SK-N-SH treated with all-trans-retinoic acid at 6 μM for 48 hours (cell line): ENCODE data around the gene CDC42BPB.

Source experiments
- ATAC-seq: fragments of 200-7000 bp; cut with Tn5 transposase; 3 replicates; pipeline ENCODE4 v1.9.1; 2020; ENCODE audit warnings: mild to moderate bottlenecking, moderate library complexity
- ARNTL ChIP-seq: fragments of 450-650 bp; formaldehyde crosslinking; IDR thresholded peaks from 2 replicates; pipeline ENCODE4 v1.5.0; 2020; ENCODE audit warnings: low read depth, mild to moderate bottlenecking, moderate library complexity, borderline replicate concordance
- BACH2 ChIP-seq: fragments of 250-450 bp; sonication (Bioruptor Pico); IDR thresholded peaks from 2 replicates; pipeline ENCODE4 v1.9.0; 2021; ENCODE audit warnings: mild to moderate bottlenecking, borderline replicate concordance
- CSDC2 ChIP-seq: fragments of 250-450 bp; sonication (Bioruptor Pico); IDR thresholded peaks from 2 replicates; pipeline ENCODE4 v1.5.0; 2020; ENCODE audit warnings: mild to moderate bottlenecking, moderate library complexity
- ESRRG ChIP-seq: fragments of 250-450 bp; sonication (Bioruptor Pico); IDR thresholded peaks from 2 replicates; pipeline ENCODE4 v1.6.1; 2021; ENCODE audit warnings: mild to moderate bottlenecking
- GLIS3 ChIP-seq: fragments of 250-450 bp; sonication (Bioruptor Pico); IDR thresholded peaks from 2 replicates; pipeline ENCODE4 v1.5.0; 2020; ENCODE audit warnings: mild to moderate bottlenecking, moderate library complexity
- ISL1 ChIP-seq: fragments of 250-450 bp; sonication (Bioruptor Pico); IDR thresholded peaks from 2 replicates; pipeline ENCODE4 v2.1.2; 2022; ENCODE audit warnings: mild to moderate bottlenecking, moderate library complexity
- OSR1 ChIP-seq: fragments of 250-450 bp; sonication (Bioruptor Pico); IDR thresholded peaks from 2 replicates; pipeline ENCODE4 v1.8.0; 2022; ENCODE audit warnings: moderate library complexity, mild to moderate bottlenecking, inconsistent platforms
- RARB ChIP-seq: fragments of 250-450 bp; sonication (Bioruptor Pico); IDR thresholded peaks from 2 replicates; pipeline ENCODE4 v1.8.0; 2021; ENCODE audit warnings: mild to moderate bottlenecking, moderate library complexity
- SNAI2 ChIP-seq: fragments of 250-450 bp; sonication (Bioruptor Pico); IDR thresholded peaks from 2 replicates; pipeline ENCODE4 v1.5.0; 2020; ENCODE audit warnings: mild to moderate bottlenecking, moderate library complexity
- TCF4 ChIP-seq: fragments of 250-450 bp; sonication (Bioruptor Pico); IDR thresholded peaks from 2 replicates; pipeline ENCODE4 v1.8.0; 2021; ENCODE audit warnings: mild to moderate bottlenecking, moderate library complexity, borderline replicate concordance
- TOX ChIP-seq: fragments of 250-450 bp; sonication (Bioruptor Pico); IDR thresholded peaks from 2 replicates; pipeline ENCODE4 v1.8.0; 2021; ENCODE audit warnings: mild to moderate bottlenecking, moderate library complexity, borderline replicate concordance
- ZFP3 ChIP-seq: fragments of 250-450 bp; sonication (Bioruptor Pico); IDR thresholded peaks from 2 replicates; pipeline ENCODE4 v1.5.0; 2020; ENCODE audit warnings: mild to moderate bottlenecking, moderate library complexity
- ZFP30 ChIP-seq: fragments of 450-650 bp; formaldehyde crosslinking; IDR thresholded peaks from 2 replicates; pipeline ENCODE4 v1.5.0; 2022; ENCODE audit warnings: mild to moderate bottlenecking, moderate library complexity
- ZNF565 ChIP-seq: fragments of 450-650 bp; formaldehyde crosslinking; conservative IDR thresholded peaks from 2 replicates; pipeline ENCODE4 v1.5.0; 2020; ENCODE audit warnings: low read depth, mild to moderate bottlenecking, moderate library complexity
- ZNF70 ChIP-seq: fragments of 450-650 bp; formaldehyde crosslinking; IDR thresholded peaks from 2 replicates; pipeline ENCODE4 v1.5.0; 2020; ENCODE audit warnings: mild to moderate bottlenecking, moderate library complexity
- ZNF8 ChIP-seq: fragments of 450-650 bp; formaldehyde crosslinking; IDR thresholded peaks from 2 replicates; pipeline ENCODE4 v1.5.0; 2020; ENCODE audit warnings: mild to moderate bottlenecking, moderate library complexity
- TF ChIP-seq, protein P1 (sequence below): fragments of 250-450 bp; sonication (Bioruptor Pico); IDR thresholded peaks from 2 replicates; pipeline ENCODE4 v1.5.1; 2021; ENCODE audit warnings: mild to moderate bottlenecking, moderate library complexity
- TF ChIP-seq, protein P2 (sequence below): fragments of 250-450 bp; sonication (Bioruptor Pico); IDR thresholded peaks from 2 replicates; pipeline ENCODE4 v1.5.0; 2020; ENCODE audit warnings: mild to moderate bottlenecking, moderate library complexity
- TF ChIP-seq, protein P3 (sequence below): fragments of 250-450 bp; sonication (Bioruptor Pico); IDR thresholded peaks from 2 replicates; pipeline ENCODE4 v1.8.0; 2020; ENCODE audit warnings: mild to moderate bottlenecking, moderate library complexity, borderline replicate concordance
- TF ChIP-seq, protein P4 (sequence below): fragments of 250-450 bp; sonication (Bioruptor Pico); IDR thresholded peaks from 2 replicates; pipeline ENCODE4 v1.8.0; 2021; ENCODE audit warnings: low read depth, mild to moderate bottlenecking, moderate library complexity, borderline replicate concordance

CDC42BPB gene

DNA sequence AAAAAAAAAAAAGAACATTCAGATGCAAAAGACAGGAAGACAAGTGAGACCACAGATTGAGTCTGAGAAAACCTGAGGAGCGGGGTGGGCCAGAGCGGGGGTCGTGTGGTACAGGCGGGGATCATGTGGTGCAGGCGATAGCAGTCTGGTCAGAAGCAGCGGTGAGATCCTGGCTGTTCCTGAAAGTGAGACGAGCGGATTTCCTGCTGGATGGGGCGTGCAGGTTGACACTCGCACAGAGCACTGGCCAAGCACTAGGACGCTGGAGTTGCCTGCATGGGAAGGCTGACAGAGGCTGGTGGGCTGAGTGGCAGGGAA, 35.7 kb downstream of the CDC42BPB start:
- no peak for ATAC-seq
- TF ChIP-seq ZFP30 (CRISPR knock-in tag), result no peak
- TF ChIP-seq OSR1 (CRISPR knock-in tag), result no peak
- no peak for TF ChIP-seq BACH2 (CRISPR knock-in tag)
- TF ChIP-seq TOX (CRISPR knock-in tag), result no peak
- no peak for TF ChIP-seq CSDC2 (CRISPR knock-in tag)
- TF ChIP-seq, protein P1, sequence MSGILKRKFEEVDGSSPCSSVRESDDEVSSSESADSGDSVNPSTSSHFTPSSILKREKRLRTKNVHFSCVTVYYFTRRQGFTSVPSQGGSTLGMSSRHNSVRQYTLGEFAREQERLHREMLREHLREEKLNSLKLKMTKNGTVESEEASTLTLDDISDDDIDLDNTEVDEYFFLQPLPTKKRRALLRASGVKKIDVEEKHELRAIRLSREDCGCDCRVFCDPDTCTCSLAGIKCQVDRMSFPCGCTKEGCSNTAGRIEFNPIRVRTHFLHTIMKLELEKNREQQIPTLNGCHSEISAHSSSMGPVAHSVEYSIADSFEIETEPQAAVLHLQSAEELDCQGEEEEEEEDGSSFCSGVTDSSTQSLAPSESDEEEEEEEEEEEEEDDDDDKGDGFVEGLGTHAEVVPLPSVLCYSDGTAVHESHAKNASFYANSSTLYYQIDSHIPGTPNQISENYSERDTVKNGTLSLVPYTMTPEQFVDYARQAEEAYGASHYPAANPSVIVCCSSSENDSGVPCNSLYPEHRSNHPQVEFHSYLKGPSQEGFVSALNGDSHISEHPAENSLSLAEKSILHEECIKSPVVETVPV (CRISPR knock-in tag), result no peak
- TF ChIP-seq GLIS3 (CRISPR knock-in tag), result no peak
- no peak for TF ChIP-seq ARNTL
- TF ChIP-seq ISL1 (CRISPR knock-in tag), result no peak
- TF ChIP-seq ZNF565 (CRISPR knock-in tag), result no peak
- TF ChIP-seq, protein P2, sequence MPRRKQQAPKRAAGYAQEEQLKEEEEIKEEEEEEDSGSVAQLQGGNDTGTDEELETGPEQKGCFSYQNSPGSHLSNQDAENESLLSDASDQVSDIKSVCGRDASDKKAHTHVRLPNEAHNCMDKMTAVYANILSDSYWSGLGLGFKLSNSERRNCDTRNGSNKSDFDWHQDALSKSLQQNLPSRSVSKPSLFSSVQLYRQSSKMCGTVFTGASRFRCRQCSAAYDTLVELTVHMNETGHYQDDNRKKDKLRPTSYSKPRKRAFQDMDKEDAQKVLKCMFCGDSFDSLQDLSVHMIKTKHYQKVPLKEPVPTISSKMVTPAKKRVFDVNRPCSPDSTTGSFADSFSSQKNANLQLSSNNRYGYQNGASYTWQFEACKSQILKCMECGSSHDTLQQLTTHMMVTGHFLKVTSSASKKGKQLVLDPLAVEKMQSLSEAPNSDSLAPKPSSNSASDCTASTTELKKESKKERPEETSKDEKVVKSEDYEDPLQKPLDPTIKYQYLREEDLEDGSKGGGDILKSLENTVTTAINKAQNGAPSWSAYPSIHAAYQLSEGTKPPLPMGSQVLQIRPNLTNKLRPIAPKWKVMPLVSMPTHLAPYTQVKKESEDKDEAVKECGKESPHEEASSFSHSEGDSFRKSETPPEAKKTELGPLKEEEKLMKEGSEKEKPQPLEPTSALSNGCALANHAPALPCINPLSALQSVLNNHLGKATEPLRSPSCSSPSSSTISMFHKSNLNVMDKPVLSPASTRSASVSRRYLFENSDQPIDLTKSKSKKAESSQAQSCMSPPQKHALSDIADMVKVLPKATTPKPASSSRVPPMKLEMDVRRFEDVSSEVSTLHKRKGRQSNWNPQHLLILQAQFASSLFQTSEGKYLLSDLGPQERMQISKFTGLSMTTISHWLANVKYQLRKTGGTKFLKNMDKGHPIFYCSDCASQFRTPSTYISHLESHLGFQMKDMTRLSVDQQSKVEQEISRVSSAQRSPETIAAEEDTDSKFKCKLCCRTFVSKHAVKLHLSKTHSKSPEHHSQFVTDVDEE (CRISPR knock-in tag), result no peak
- no peak for TF ChIP-seq TCF4
- no peak for TF ChIP-seq RARB
- TF ChIP-seq, protein P3, sequence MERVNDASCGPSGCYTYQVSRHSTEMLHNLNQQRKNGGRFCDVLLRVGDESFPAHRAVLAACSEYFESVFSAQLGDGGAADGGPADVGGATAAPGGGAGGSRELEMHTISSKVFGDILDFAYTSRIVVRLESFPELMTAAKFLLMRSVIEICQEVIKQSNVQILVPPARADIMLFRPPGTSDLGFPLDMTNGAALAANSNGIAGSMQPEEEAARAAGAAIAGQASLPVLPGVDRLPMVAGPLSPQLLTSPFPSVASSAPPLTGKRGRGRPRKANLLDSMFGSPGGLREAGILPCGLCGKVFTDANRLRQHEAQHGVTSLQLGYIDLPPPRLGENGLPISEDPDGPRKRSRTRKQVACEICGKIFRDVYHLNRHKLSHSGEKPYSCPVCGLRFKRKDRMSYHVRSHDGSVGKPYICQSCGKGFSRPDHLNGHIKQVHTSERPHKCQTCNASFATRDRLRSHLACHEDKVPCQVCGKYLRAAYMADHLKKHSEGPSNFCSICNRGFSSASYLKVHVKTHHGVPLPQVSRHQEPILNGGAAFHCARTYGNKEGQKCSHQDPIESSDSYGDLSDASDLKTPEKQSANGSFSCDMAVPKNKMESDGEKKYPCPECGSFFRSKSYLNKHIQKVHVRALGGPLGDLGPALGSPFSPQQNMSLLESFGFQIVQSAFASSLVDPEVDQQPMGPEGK (CRISPR knock-in tag), result no peak
- no peak for TF ChIP-seq ESRRG (CRISPR knock-in tag)
- no peak for TF ChIP-seq ZNF8 (CRISPR knock-in tag)
- TF ChIP-seq, protein P4, sequence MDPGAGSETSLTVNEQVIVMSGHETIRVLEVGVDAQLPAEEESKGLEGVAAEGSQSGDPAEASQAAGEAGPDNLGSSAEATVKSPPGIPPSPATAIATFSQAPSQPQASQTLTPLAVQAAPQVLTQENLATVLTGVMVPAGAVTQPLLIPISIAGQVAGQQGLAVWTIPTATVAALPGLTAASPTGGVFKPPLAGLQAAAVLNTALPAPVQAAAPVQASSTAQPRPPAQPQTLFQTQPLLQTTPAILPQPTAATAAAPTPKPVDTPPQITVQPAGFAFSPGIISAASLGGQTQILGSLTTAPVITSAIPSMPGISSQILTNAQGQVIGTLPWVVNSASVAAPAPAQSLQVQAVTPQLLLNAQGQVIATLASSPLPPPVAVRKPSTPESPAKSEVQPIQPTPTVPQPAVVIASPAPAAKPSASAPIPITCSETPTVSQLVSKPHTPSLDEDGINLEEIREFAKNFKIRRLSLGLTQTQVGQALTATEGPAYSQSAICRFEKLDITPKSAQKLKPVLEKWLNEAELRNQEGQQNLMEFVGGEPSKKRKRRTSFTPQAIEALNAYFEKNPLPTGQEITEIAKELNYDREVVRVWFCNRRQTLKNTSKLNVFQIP (CRISPR knock-in tag), result no peak
- no peak for TF ChIP-seq SNAI2
- no peak for TF ChIP-seq ZFP3 (CRISPR knock-in tag)
- no peak for TF ChIP-seq ZNF70 (CRISPR knock-in tag)

DNA sequence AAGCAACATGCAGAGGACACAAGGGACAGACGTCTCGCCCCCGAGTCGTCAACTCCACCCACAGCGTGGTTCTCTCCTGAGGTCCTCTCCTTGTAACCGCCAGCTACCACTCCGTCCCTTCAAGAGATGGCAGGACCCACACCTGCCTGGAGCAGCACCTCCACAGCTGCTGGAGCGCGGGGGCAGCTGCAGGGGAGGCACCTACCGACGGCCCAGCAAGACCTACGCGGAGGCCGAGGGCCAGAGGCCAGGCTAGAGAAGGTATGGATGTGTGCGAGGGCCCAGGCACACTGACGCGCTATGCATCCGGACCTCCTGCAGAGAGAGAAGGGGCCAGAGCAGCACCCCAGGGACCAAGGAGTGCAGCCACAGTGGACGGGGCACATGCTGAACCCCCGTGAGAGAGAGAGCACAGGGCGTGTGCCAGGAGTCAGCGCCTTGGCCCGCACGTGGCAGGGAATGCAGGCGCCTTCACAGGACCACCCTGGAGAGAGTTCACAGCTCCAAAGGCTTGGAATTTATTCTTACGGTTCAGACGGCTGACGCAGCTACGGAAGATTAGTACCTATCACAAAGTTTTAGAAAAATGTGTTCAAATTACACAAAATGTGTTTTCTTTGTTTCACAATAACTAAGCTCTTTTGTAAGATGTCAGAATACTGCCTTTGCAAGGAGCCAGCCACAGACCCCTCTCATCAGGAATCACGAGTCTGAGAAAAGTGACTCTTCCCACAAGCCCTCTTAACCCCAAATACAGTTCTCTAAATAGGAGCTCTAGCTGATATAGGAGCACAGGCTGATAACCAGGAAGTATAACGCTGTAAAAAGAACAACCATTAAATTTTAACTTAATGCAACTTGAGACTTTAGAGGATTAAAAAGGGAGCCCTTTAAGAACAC, 36.8 kb downstream of the CDC42BPB start:
- ATAC-seq, result no peak
- TF ChIP-seq ESRRG (CRISPR knock-in tag) (no peak), CSDC2 (CRISPR knock-in tag) (no peak), GLIS3 (CRISPR knock-in tag) (no peak), ZNF565 (CRISPR knock-in tag) (no peak), TCF4 (no peak), RARB (no peak), BACH2 (CRISPR knock-in tag) (no peak), ZNF70 (CRISPR knock-in tag) (no peak), ISL1 (CRISPR knock-in tag) (no peak), SNAI2 (no peak), ZFP30 (CRISPR knock-in tag) (no peak), TOX (CRISPR knock-in tag) (no peak), ARNTL (no peak), OSR1 (CRISPR knock-in tag) (no peak), ZNF8 (CRISPR knock-in tag) (no peak), ZFP3 (CRISPR knock-in tag) (no peak)
- TF ChIP-seq, protein P1 (CRISPR knock-in tag), result no peak
- TF ChIP-seq, protein P2 (CRISPR knock-in tag), result no peak
- TF ChIP-seq, protein P3 (CRISPR knock-in tag), result no peak
